Muscle layer of duodenum (tissue), 2 donors: ENCODE data around the gene SLC5A4.

Experiments
- H3K27ac ChIP-seq: one replicate; pipeline ENCODE4 v1.7.0; 2013; ENCODE audit warnings: mild to moderate bottlenecking, low read length
- H3K27me3 ChIP-seq: one replicate; pipeline ENCODE4 v1.7.0; 2013; ENCODE audit warnings: low read depth, mild to moderate bottlenecking, control low read depth, low read length
- H3K36me3 ChIP-seq, 2 donors: one replicate each; pipeline ENCODE4 v1.7.0; 2013; ENCODE audit warnings: low read length in 2 of 2, control low read depth in 1 of 2, mild to moderate bottlenecking in 1 of 2; ENCODE audit not compliant: insufficient read depth in 2 of 2, control insufficient read depth in 1 of 2
- H3K4me1 ChIP-seq, 2 donors: one replicate each; pipeline ENCODE4 v1.7.0; 2013; ENCODE audit warnings: low read length in 2 of 2, mild to moderate bottlenecking in 2 of 2, control low read depth in 1 of 2, moderate library complexity in 1 of 2; ENCODE audit not compliant: insufficient read depth in 2 of 2, control insufficient read depth in 1 of 2
- H3K4me3 ChIP-seq, 2 donors: one replicate each; pipeline ENCODE4 v1.7.0; 2013; ENCODE audit warnings: low read length in 2 of 2, low read depth in 1 of 2, mild to moderate bottlenecking in 1 of 2
- H3K9me3 ChIP-seq, 2 donors: one replicate each; pipeline ENCODE4 v1.7.0; 2013; ENCODE audit warnings: low read length in 2 of 2, control low read depth in 1 of 2, mild to moderate bottlenecking in 1 of 2; ENCODE audit not compliant: control insufficient read depth in 1 of 2
- donor health status: healthy.

The SLC5A4 gene

DNA sequence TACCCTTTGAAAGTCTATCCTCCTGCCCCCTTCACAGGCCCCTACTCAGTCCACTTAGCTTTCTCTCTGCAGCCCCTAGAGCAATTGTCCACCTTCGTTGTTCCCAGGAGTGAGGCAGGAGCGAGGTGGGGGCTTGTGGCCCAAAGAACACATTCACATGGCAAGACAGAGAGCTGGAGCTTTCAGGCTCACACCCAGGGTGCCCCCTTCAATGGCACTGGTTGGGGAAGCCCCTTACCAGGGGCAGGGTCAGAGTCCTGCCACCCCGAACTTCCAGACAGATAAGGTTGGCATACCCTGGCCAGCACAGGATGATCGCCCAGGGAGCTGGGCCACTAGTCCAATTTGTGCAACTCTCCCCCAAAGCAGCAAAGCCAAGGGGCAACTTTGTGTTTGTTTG is 6.2 kb upstream of the SLC5A4 start:
- H3K9me3 ChIP-seq: no peaks in the 10 kb centered on the region
- no peak overlapping the region for H3K27ac ChIP-seq
- peaks cover 4% of the 10 kb centered on the region in 2 donors for H3K4me1 ChIP-seq
- H3K36me3 ChIP-seq: no peaks in the 10 kb centered on the region
- no peak overlapping the region for H3K4me3 ChIP-seq
- no peaks in the 10 kb centered on the region for H3K27me3 ChIP-seq

DNA sequence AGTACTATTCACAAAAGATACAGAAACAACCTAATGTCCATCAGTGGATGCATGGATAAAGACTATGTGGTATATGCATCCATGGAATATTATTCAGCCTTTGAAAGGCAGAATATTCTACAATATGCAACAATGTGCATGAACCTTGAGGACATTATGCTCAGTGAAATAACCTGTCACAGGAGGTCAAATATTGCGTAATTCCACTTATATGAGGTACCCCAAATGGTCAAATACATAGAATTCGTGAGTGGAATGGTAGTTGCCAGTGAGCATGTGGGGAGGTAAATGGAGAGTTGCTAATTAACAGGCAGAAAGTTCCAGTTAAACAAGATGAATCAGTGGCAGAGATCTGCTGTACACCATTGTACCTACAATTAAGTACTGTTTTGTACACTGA is 3.6 kb upstream of the SLC5A4 start:
- Histone ChIP-seq H3K27me3 (no peaks in the 10 kb centered on the region), H3K9me3 (no peaks in the 10 kb centered on the region), H3K4me1 (no peaks in the 10 kb centered on the region), H3K4me3 (no peak overlapping the region), H3K36me3 (no peaks in the 10 kb centered on the region), H3K27ac (no peak overlapping the region)

DNA sequence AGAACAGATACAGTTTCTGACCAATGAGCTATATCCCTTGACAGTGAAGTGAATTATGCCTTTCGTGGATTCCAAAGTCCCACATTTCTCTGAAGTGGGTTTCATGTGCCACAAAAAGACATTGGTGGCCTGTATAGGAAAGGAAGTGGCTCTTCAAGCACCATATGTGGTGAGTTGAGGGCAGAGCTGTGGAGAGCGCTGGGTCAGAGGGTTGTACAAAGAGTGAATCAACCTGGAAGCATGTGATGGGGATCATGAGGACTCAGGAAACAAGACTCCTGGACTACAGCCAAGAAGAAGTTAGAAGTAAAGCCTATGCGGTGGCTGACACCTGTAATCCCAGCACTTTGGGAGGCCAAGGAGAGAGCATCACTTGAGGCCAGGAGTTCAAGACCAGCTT is 579 bp upstream of the SLC5A4 start:
- Histone ChIP-seq H3K27me3 (no peaks in the 10 kb centered on the region), H3K4me3 (no peak overlapping the region), H3K9me3 (no peaks in the 10 kb centered on the region), H3K4me1 (no peaks in the 10 kb centered on the region), H3K36me3 (no peaks in the 10 kb centered on the region), H3K27ac (no peak overlapping the region)

DNA sequence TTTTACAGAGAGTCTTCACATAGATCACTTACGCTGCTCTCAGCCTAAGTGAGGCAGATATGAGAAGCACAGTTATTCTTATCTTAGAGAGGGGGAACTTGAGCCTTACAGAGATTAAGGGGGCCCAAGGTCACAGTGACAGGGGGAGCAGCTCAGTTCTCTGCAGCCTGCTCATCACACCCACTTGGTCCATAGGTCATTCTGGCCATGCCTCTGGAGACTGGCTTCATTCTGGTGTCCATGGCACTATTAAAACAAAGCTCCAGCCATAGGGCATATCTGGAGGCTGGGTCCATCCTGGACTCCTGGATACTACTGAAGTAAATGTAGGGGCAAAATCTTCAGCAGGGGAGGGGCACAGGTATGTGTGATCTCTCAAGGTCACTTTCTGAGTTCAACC is 5.9 kb downstream of the SLC5A4 start:
- H3K27me3 ChIP-seq: no peaks in the 10 kb centered on the region
- H3K36me3 ChIP-seq: no peaks in the 10 kb centered on the region
- no peaks in the 10 kb centered on the region for H3K9me3 ChIP-seq
- H3K4me1 ChIP-seq: no peaks in the 10 kb centered on the region
- no peak overlapping the region for H3K27ac ChIP-seq
- H3K4me3 ChIP-seq: no peak overlapping the region

DNA sequence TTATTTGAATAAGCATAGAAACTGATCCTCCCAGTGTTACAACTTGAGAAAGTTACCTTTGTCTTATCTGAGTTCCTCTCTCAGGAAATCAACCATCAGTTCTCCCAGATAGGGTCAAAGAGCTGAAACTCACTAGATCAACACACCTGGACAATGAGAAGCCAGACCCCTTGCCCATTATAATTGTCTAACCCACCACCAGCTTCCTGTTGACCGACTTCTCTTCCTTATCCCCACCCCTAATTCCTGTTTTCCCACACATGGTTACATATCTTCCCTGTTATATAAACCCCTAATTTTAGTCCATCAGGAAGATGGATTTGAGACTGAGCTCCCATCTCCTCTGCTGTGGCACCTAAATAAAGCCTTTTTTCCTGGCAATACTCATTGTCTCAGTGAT is 6.9 kb downstream of the SLC5A4 start:
- Histone ChIP-seq H3K4me3 (no peak overlapping the region), H3K27ac (no peak overlapping the region), H3K27me3 (no peaks in the 10 kb centered on the region), H3K9me3 (no peaks in the 10 kb centered on the region), H3K36me3 (no peaks in the 10 kb centered on the region), H3K4me1 (no peaks in the 10 kb centered on the region)

DNA sequence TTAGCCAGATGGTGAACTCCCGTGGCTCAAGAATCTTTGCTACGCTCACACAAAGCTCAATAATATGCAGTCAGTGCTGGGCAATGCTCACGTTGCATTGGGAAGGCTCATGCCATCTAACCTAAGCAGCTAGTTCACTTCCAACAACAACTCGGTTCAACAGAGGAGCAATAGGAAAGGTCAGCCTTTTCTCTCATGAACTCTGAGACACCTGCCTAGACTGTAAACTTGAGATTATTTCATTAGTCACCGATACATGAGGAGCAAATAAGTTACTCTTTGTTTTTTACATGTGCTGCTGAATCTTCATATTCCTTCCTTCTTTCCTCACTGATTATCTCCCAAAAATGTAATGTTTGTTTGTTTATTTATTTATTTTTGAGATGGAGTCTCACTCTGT is 9.0 kb downstream of the SLC5A4 start:
- no peak overlapping the region for H3K4me3 ChIP-seq
- H3K27ac ChIP-seq: no peak overlapping the region

DNA sequence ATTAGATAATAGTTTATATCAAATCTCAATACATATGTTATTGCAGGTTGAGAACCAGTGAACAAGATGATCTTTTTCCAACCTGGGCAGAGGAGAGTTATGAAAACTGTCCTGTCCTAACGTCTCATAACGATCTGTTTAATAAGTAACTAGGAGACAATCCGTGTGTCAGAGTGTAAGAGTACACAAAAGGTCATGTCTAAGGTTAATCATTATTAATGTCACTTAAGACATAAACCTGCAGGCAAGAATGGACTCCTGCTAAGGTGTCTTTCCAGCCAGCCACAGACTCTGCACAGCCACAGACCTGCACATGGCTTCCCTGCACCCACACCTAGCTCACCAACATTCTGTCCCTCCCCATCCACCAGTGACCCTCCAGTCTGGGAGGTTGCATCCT is 10.1 kb downstream of the SLC5A4 start:
- Histone ChIP-seq H3K4me3 (no peak overlapping the region), H3K36me3 (no peaks in the 10 kb centered on the region), H3K4me1 (no peaks in the 10 kb centered on the region), H3K27ac (no peak overlapping the region), H3K27me3 (no peaks in the 10 kb centered on the region), H3K9me3 (no peaks in the 10 kb centered on the region)

More for the DNA sequence above, 9.0 kb downstream of the SLC5A4 start:
- no peaks in the 10 kb centered on the region for H3K4me1 ChIP-seq
- H3K27me3 ChIP-seq: no peaks in the 10 kb centered on the region
- no peaks in the 10 kb centered on the region for H3K9me3 ChIP-seq
- no peaks in the 10 kb centered on the region for H3K36me3 ChIP-seq

DNA sequence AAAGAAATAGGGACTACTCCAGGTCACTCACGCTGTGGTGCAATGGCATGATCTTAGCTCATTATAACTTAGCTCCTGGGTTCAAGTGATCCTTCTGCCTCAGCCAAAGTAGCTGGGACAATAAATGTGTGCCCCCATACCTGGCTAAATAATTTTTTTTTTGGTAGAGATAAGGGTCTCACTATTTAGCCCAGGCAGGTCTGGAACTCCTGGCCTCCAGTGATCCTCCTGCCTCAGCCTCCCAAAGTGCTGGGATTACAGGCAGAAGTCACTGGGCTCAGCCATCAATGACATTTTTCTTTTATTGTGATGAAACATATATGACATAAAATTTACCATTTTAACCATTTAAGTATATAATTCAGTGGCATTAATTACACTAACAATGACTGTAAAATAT is 10.6 kb downstream of the SLC5A4 start:
- Histone ChIP-seq H3K4me1 (no peaks in the 10 kb centered on the region), H3K36me3 (no peaks in the 10 kb centered on the region), H3K9me3 (no peaks in the 10 kb centered on the region), H3K4me3 (no peak overlapping the region), H3K27ac (no peak overlapping the region), H3K27me3 (no peaks in the 10 kb centered on the region)

DNA sequence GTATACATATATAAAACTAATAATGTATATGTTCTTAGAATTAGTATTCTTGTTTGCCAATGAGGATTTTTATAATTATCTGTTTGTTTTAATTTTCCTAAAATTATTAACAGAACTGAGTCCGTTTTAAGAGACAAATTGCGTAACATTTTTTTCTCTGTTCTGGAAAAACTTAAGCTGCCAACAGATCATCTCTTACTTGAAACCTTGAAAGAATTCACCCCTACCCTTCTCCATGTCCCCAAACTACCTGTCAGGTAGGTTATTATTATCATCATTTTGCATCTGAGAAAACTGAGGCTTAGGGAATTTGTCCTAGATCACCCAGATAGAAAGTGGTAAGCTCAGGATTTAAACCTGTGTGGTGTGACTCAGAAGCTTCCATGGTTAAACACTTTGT is 14.7 kb downstream of the SLC5A4 start:
- no peaks in the 10 kb centered on the region for H3K36me3 ChIP-seq
- H3K9me3 ChIP-seq: no peaks in the 10 kb centered on the region
- no peaks in the 10 kb centered on the region for H3K27me3 ChIP-seq
- no peak overlapping the region for H3K4me3 ChIP-seq
- no peak overlapping the region for H3K27ac ChIP-seq
- H3K4me1 ChIP-seq: no peaks in the 10 kb centered on the region

DNA sequence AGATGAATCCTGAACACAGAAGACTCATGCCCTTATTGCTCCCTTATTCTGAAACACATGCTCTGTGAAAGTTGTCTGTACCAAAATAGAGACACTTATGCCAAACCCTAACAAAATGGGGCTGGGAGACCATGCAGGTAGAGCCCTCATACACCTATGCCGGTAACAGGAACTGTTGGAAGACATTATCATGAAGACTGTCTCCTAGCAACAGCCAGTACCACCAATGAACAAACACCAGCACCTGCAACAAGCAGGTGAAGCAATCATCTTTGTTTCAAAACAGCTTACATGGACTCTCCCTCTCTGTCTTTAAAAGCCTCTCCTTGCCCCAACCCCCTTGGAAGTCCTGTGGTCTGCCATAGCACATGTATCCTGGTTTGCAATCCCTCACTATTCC is 17.2 kb downstream of the SLC5A4 start:
- Histone ChIP-seq H3K9me3 (no peaks in the 10 kb centered on the region), H3K4me1 (no peaks in the 10 kb centered on the region), H3K27ac (no peak overlapping the region), H3K4me3 (no peak overlapping the region), H3K27me3 (no peaks in the 10 kb centered on the region), H3K36me3 (no peaks in the 10 kb centered on the region)

DNA sequence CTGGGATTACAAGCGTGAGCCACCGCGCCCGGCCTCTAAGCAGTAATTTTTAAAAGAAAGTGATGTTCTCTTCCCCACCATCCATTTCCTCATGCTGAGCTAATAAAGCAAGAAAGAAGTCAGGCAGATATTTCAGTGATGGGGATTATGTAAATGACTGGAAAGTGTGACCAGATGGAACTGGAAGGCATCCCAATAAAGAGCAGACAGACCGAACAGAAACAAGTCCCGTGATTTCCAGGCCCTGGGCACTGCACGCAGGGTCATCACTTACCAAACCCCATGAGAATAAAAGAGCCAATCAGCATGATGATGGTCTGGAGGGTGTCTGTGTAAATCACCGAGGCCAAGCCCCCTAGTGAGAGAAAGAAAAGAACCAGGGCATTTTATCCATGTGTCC is 18.2 kb downstream of the SLC5A4 start:
- no peaks in the 10 kb centered on the region for H3K9me3 ChIP-seq
- no peaks in the 10 kb centered on the region for H3K4me1 ChIP-seq
- H3K36me3 ChIP-seq: no peaks in the 10 kb centered on the region
- H3K27me3 ChIP-seq: no peaks in the 10 kb centered on the region
- no peak overlapping the region for H3K27ac ChIP-seq
- H3K4me3 ChIP-seq: no peak overlapping the region

DNA sequence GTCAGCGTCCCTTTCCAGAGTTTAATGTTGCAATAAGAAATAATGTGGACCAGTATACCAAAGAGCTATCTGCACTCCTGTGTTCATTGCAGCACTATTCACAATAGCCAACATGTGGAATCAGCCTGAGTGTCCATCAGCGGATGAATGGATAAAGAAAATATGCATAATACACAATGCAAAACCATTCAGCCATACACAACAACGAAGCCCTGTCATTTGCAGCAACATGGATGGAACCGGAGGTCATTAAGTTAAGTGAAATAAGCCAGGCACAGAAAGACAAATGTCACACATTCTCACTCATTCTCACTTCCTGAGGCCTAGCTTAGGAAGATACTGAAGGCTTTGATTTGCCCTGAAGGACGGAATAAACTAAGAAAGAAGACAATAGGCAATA is 22.1 kb downstream of the SLC5A4 start:
- H3K27ac ChIP-seq: no peak overlapping the region
- no peaks in the 10 kb centered on the region for H3K36me3 ChIP-seq
- H3K9me3 ChIP-seq: no peaks in the 10 kb centered on the region
- H3K4me1 ChIP-seq: no peaks in the 10 kb centered on the region
- H3K4me3 ChIP-seq: no peak overlapping the region
- H3K27me3 ChIP-seq: no peaks in the 10 kb centered on the region
